Endothelial cell (in vitro differentiated cells): ENCODE results near the gene TP53RK. TPM values are rescaled to one million over a fixed set of nuclear protein-coding genes. Genes with fewer than 3 reads are reported as not detected.

ENCODE experiments used
- DNase-seq: peaks from one replicate; pipeline ENCODE4 v3.0.0; 2021; ENCODE audit warnings: low spot score
- H3K27ac Mint-ChIP-seq: one replicate; pipeline ENCODE4 v1.8.0; 2021; ENCODE audit warnings: mixed read lengths, inconsistent platforms; ENCODE audit not compliant: unreplicated experiment
- H3K27me3 Mint-ChIP-seq: one replicate; pipeline ENCODE4 v1.8.0; 2021; ENCODE audit warnings: mild to moderate bottlenecking, moderate library complexity, mixed read lengths, inconsistent platforms; ENCODE audit not compliant: unreplicated experiment
- H3K36me3 Mint-ChIP-seq: one replicate; pipeline ENCODE4 v1.8.0; 2021; ENCODE audit warnings: mild to moderate bottlenecking, low read depth, mixed read lengths, inconsistent platforms; ENCODE audit not compliant: unreplicated experiment
- H3K4me1 Mint-ChIP-seq: one replicate; pipeline ENCODE4 v1.8.0; 2021; ENCODE audit warnings: mild to moderate bottlenecking, mixed read lengths, inconsistent platforms; ENCODE audit not compliant: unreplicated experiment
- H3K4me3 Mint-ChIP-seq: one replicate; pipeline ENCODE4 v1.8.0; 2021; ENCODE audit warnings: mild to moderate bottlenecking, mixed read lengths, inconsistent platforms; ENCODE audit not compliant: unreplicated experiment
- H3K9me3 Mint-ChIP-seq: one replicate; pipeline ENCODE4 v1.8.0; 2021; ENCODE audit warnings: mixed read lengths, inconsistent platforms; ENCODE audit not compliant: unreplicated experiment
- long read RNA-seq: library from polyadenylated mRNA; unstranded; transcript quantifications from one replicate; pipeline ENCODE4 v2.0.0, GENCODE V29; 2020; ENCODE audit not compliant: unreplicated experiment
- total RNA-seq: library from RNA; stranded (reverse); fragmentation: NEBNext Ultra II Directional; extraction: Animal tissue kit (Norgen Biotek cat#: 25700); gene quantifications from one replicate; pipeline ENCODE4 v1.2.1, GENCODE V29; 2021; ENCODE audit not compliant: unreplicated experiment
- TF ChIP-seq, protein P1 (sequence below): fragments of 200-600 bp; sonication (generic); IDR thresholded peaks from one replicate; pipeline ENCODE4 v1.5.0; 2021; ENCODE audit warnings: antibody characterized with exemption; ENCODE audit not compliant: unreplicated experiment

Gene TP53RK
- 10.2 TPM for total RNA-seq
- long read RNA-seq, transcript TP53RK-202 (2 exons, 3,515 nt): major isoform, 9 of 11 reads
- long read RNA-seq, partial matches to known transcripts: 0 of 11 reads
- long read RNA-seq, other reads (novel, unspliced or antisense): 1 of 11 reads

DNA sequence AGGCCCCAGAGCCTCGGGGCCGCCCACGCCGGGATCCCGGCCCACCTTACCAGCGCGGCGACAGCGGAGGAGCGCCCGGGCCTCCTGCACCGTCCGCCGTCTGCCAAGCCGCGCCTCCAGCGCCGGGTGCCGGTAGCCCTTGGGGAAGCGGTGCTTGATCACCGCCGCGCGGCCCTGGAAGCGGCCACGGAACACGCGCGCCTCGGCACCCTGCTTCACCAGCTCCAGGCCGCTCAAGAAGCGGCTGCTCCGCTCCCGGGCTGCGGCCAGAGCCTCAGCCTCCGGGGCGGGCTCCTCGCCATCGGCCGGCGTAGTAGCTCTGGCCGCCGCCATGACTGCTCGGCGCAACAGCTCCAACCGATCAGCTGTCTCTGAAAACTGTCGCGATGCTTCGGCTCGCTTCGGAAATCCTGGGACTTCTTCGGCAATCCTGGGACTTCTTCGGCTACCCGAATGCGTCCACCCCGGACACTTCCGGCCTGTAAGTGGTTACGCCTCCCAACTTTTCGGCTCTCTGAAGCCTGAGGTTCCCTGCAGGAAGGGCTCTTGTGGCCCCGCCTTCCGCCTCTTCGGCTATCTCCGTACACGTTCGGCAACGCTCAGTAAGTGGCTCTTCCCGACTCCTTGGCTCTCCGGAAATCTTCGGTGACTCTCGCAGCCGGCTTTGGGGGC lies at the start of gene TP53RK:
Gene TP53RK, minus strand, starts transcription at position 363 of the 672 bp plus-strand sequence. Its CDS starts 30 bp downstream, at position 333.
- Mint-ChIP-seq H3K9me3 (no peaks in the 10 kb centered on the region), H3K4me3 (peak within 1 kb of the TSS; percentile 96), H3K36me3 (peaks cover 10% of the 10 kb centered on the region), H3K4me1 (peaks cover 15% of the 10 kb centered on the region), H3K27me3 (no peaks in the 10 kb centered on the region), H3K27ac (peak within 1 kb of the TSS; percentile 94)
- peak; percentile 95 for DNase-seq
- TF ChIP-seq, protein P1, sequence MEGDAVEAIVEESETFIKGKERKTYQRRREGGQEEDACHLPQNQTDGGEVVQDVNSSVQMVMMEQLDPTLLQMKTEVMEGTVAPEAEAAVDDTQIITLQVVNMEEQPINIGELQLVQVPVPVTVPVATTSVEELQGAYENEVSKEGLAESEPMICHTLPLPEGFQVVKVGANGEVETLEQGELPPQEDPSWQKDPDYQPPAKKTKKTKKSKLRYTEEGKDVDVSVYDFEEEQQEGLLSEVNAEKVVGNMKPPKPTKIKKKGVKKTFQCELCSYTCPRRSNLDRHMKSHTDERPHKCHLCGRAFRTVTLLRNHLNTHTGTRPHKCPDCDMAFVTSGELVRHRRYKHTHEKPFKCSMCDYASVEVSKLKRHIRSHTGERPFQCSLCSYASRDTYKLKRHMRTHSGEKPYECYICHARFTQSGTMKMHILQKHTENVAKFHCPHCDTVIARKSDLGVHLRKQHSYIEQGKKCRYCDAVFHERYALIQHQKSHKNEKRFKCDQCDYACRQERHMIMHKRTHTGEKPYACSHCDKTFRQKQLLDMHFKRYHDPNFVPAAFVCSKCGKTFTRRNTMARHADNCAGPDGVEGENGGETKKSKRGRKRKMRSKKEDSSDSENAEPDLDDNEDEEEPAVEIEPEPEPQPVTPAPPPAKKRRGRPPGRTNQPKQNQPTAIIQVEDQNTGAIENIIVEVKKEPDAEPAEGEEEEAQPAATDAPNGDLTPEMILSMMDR: peak; percentile 38

DNA sequence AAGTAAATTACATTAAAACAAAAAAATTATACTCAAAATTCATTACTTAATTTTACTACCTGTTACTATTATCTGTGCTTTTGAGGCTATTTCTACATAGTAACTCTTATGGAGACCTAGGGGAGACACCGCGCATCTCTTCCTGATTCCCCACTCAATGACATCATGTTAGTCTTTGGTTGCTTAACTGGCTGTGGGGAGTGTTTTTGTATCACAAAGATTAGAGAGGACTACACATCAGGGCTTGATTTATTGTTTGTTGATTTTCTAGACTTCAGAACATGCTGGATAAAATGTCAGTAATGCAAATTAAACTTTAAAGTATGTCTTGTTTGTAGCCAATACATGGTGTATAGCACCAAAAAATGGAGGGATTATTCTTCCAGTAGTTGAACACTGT lies 46.2 kb upstream of the TP53RK start:
- H3K4me1 Mint-ChIP-seq: no peaks in the 10 kb centered on the region
- TF ChIP-seq, protein P1: no peak

DNA sequence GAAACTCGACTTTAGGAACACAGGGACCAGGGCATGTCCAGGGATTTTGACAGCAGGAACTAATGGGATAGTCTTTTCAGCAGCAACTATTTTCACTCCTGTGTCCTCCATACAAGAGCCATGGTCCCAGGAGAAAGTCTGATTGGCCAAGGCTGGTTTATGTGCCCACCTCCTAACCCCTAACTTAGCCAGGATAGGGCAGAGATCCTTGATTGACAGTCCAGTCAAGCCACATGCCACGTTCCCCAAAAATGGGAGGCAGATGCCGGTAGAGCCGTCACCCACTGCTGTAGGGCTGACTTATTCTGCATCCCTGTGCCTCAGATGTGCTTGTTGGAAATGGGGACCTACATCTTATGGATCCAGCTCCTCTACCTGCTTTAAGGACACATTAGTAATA lies 42.5 kb upstream of the TP53RK start:
- Mint-ChIP-seq H3K27ac (no peak overlapping the region), H3K27me3 (peaks cover 4% of the 10 kb centered on the region), H3K36me3 (peaks cover 27% of the 10 kb centered on the region), H3K4me1 (no peaks in the 10 kb centered on the region), H3K4me3 (no peak overlapping the region), H3K9me3 (no peaks in the 10 kb centered on the region)
- DNase-seq: no peak
- TF ChIP-seq, protein P1: no peak

More for the DNA sequence above, 46.2 kb upstream of the TP53RK start:
- Mint-ChIP-seq H3K36me3 (peaks cover 18% of the 10 kb centered on the region), H3K4me3 (no peak overlapping the region), H3K27me3 (no peaks in the 10 kb centered on the region), H3K27ac (no peak overlapping the region), H3K9me3 (no peaks in the 10 kb centered on the region)
- no peak for DNase-seq

DNA sequence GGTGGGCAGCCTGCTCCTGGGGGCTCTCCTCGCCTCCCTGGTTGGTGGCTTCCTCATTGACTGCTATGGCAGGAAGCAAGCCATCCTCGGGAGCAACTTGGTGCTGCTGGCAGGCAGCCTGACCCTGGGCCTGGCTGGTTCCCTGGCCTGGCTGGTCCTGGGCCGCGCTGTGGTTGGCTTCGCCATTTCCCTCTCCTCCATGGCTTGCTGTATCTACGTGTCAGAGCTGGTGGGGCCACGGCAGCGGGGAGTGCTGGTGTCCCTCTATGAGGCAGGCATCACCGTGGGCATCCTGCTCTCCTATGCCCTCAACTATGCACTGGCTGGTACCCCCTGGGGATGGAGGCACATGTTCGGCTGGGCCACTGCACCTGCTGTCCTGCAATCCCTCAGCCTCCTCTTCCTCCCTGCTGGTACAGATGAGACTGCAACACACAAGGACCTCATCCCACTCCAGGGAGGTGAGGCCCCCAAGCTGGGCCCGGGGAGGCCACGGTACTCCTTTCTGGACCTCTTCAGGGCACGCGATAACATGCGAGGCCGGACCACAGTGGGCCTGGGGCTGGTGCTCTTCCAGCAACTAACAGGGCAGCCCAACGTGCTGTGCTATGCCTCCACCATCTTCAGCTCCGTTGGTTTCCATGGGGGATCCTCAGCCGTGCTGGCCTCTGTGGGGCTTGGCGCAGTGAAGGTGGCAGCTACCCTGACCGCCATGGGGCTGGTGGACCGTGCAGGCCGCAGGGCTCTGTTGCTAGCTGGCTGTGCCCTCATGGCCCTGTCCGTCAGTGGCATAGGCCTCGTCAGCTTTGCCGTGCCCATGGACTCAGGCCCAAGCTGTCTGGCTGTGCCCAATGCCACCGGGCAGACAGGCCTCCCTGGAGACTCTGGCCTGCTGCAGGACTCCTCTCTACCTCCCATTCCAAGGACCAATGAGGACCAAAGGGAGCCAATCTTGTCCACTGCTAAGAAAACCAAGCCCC lies 36.2 kb upstream of the TP53RK start:
- Mint-ChIP-seq H3K27ac (no peak overlapping the region), H3K27me3 (peaks cover 4% of the 10 kb centered on the region), H3K36me3 (peaks cover 21% of the 10 kb centered on the region), H3K4me3 (no peak overlapping the region), H3K4me1 (peaks cover 3% of the 10 kb centered on the region), H3K9me3 (no peaks in the 10 kb centered on the region)
- no peak for DNase-seq
- TF ChIP-seq, protein P1: no peak
